PFSK-1 (cell line): ENCODE data around the gene MTMR10.

Source experiments
- FOXP2 ChIP-seq: optimal IDR thresholded peaks from 2 replicates; pipeline ENCODE3; 2011; ENCODE audit warnings: borderline replicate concordance, control low read depth, inconsistent platforms; ENCODE audit not compliant: insufficient read depth; ENCODE audit errors: extremely low read length, extremely low read depth
- SIN3A ChIP-seq: IDR thresholded peaks from 2 replicates; pipeline ENCODE4 v1.6.1; 2012; ENCODE audit warnings: mild to moderate bottlenecking, low read length, moderate library complexity, borderline replicate concordance; ENCODE audit not compliant: insufficient read depth

- no peak for TF ChIP-seq SIN3A
- TF ChIP-seq FOXP2: no peak
Measured at GRCh38 chr15:31034152-31034551, 42.7 kb upstream of the MTMR10 start.
